Kidney (tissue), 14 donors: ENCODE data around the gene BACE1. TPM values are rescaled to one million over a fixed set of nuclear protein-coding genes. Genes with fewer than 3 reads are reported as not detected.

Experiments used
- DNase-seq, 5 donors: peaks; one replicate each; pipeline ENCODE4 v3.0.0-alpha.2; 2013 to 2020
- FAIRE-seq: peaks from 2 replicates; lab custom pipeline; 2012; peaks lifted over from hg19 to GRCh38; lab: Jason Lieb, UNC
- H3K27ac ChIP-seq, 2 donors: one replicate each; pipeline ENCODE4 v1.7.0; 2013; ENCODE audit warnings: low read depth in 2 of 2, low read length in 2 of 2, inconsistent platforms in 1 of 2
- H3K27me3 ChIP-seq: one replicate; pipeline ENCODE4 v1.7.1; 2013; ENCODE audit warnings: low read length, inconsistent platforms; ENCODE audit not compliant: control insufficient read depth, insufficient read depth
- H3K36me3 ChIP-seq, 3 donors: one replicate each; pipeline versions ENCODE4 v1.7.0 to v1.7.1; 2013; ENCODE audit warnings: low read length in 3 of 3, control low read depth in 1 of 3, inconsistent platforms in 1 of 3; ENCODE audit not compliant: insufficient read depth in 3 of 3, control insufficient read depth in 2 of 3
- H3K4me1 ChIP-seq, 3 donors: one replicate each; pipeline versions ENCODE4 v1.7.0 to v1.7.1; 2013; ENCODE audit warnings: low read length in 3 of 3, inconsistent platforms in 1 of 3, low read depth in 1 of 3; ENCODE audit not compliant: control insufficient read depth in 2 of 3, insufficient read depth in 2 of 3
- H3K4me3 ChIP-seq, 3 donors: one replicate each; pipeline versions ENCODE4 v1.7.0 to v1.8.1; 2013; ENCODE audit warnings: low read length in 3 of 3, control low read depth in 1 of 3, inconsistent platforms in 1 of 3
- H3K9ac ChIP-seq, 3 donors: one replicate each; pipeline versions ENCODE4 v1.7.0 to v1.7.1; 2013; ENCODE audit warnings: low read length in 3 of 3, control low read depth in 1 of 3, inconsistent platforms in 1 of 3
- H3K9me3 ChIP-seq, 3 donors: one replicate each; pipeline versions ENCODE4 v1.7.0 to v1.7.1; 2013; ENCODE audit warnings: low read length in 3 of 3, control low read depth in 1 of 3, inconsistent platforms in 1 of 3; ENCODE audit not compliant: control insufficient read depth in 2 of 3, insufficient read depth in 1 of 3
- intact Hi-C: fragments of 100-400 bp; cut with DNase I; formaldehyde crosslinking; loops from one replicate; pipeline ENCODE4 v1.11.1; 2022
- polyA plus RNA-seq: library from polyadenylated mRNA; stranded (reverse); fragments of 350-450 nt; fragmentation: Illumina TruSeq; extraction: RNeasy Lipid Tissue Mini Kit (QIAGEN cat#74804); gene quantifications from one replicate; pipeline ENCODE4 v1.2.3, GENCODE V29; 2014; ENCODE audit warnings: low read depth, low replicate concordance; ENCODE audit not compliant: insufficient read depth
- total RNA-seq: library from RNA; stranded (reverse); fragmentation: NEBNext Ultra II Directional; extraction: Animal tissue kit (Norgen Biotek cat#: 25700); gene quantifications from one replicate; pipeline ENCODE4 v1.2.1, GENCODE V29; 2021
- TF ChIP-seq, protein P1 (sequence below): IDR thresholded peaks from 3 replicates; pipeline ENCODE4 v1.5.1; 2012; ENCODE audit warnings: mild to moderate bottlenecking, moderate library complexity, borderline replicate concordance; ENCODE audit not compliant: insufficient read depth; ENCODE audit errors: extremely low read depth
- donor health status: control.
- donor health status: control.
- donor health status: control.
- donor health status: control.
- donor health status: control.
- donor health status: DM: yes; HTN: yes; CAD: no.
- donor health status: Normal renal cell carcinoma (clear cell type).

BACE1 gene
- total and polyA plus RNA-seq, 2 donors from 2014 or later, result 11.7 to 24.5 TPM

DNA sequence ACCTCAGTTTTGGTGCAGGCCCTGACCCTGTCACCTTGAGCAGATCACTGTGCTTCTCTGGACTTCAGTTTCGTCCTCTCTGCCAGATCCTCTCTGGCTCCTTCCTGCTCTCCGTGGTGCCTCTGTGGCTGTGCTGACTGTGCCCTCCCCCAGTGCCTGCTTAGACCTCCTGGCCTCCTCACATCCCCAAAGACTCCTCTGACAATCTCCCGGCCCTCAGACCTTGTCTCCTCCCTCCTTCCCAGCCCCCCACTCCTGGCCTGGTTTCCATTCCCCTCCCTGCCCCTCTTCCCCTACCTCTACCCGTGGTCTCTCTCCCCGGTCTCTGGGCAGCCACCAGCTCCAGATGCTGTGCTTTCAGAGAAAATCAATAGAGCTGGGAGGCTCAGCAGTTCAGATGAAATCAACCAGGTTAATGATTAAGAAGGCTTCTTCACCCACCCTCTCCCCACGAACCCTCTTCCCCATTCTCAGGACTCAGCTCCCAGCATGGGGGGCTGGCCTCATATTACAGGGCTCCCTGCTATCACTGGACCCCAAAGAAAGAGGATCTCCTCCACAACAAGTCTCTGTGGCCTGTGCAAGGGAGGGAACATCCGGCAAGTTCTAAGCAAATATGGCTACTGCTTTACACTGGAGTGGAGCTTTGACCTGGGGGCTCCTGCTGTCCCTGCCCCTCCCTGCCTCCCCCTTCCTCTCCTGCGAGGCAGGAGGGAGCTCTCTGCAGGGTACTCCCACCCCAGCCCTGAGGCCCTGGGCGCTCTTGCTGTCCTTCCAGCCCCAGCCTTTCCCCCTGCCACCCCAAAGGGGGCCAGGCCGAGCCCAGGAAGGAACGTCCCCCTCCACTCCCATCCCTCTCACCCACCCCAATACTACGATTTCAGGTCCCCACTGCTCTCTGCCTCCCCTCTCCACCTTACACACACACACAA lies 16.4 kb downstream of the BACE1 start:
- H3K4me3 ChIP-seq, result peak overlapping the region in 1 of 3 donors; percentile 29
- H3K9me3 ChIP-seq, result no peaks in the 10 kb centered on the region
- peaks cover 0 to 19% (median 12%) of the 10 kb centered on the region in 3 donors for H3K4me1 ChIP-seq
- H3K27me3 ChIP-seq, result no peaks in the 10 kb centered on the region
- peaks cover 0 to 8% (median 3%) of the 10 kb centered on the region in 3 donors for H3K36me3 ChIP-seq
- intact Hi-C loops, result no loop called here
- H3K9ac ChIP-seq, result peak overlapping the region in 2 of 3 donors; percentile 41 to 65
- FAIRE-seq (no peak), DNase-seq (peak in 4 of 5 donors; percentile 55 to 73 (median 64))
- TF ChIP-seq, protein P1, sequence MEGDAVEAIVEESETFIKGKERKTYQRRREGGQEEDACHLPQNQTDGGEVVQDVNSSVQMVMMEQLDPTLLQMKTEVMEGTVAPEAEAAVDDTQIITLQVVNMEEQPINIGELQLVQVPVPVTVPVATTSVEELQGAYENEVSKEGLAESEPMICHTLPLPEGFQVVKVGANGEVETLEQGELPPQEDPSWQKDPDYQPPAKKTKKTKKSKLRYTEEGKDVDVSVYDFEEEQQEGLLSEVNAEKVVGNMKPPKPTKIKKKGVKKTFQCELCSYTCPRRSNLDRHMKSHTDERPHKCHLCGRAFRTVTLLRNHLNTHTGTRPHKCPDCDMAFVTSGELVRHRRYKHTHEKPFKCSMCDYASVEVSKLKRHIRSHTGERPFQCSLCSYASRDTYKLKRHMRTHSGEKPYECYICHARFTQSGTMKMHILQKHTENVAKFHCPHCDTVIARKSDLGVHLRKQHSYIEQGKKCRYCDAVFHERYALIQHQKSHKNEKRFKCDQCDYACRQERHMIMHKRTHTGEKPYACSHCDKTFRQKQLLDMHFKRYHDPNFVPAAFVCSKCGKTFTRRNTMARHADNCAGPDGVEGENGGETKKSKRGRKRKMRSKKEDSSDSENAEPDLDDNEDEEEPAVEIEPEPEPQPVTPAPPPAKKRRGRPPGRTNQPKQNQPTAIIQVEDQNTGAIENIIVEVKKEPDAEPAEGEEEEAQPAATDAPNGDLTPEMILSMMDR, result no peak
- H3K27ac ChIP-seq, result peak overlapping the region; percentile 41 to 51

DNA sequence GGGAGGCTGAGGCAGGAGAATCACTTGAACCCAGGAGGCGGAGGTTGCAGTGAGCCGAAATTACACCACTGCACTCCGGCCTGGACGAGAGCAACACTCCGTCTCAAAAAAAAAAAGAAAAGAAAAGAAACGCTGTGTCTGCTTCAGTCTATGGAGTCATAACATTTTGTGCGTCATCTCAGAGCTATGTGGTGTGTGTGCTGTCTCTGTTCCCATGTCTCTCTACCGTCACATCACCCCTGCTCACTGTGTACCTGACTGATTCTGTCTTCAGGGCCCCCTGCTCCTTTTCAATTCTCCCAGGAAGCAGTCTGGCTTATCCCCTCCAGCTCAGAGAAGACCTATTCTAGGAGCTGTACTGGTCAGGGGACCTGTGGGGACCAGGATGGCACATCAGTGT lies 17.9 kb downstream of the BACE1 start:
- Histone ChIP-seq H3K27me3 (no peaks in the 10 kb centered on the region), H3K4me1 (peaks cover 0 to 19% (median 12%) of the 10 kb centered on the region in 3 donors), H3K36me3 (peaks cover 0 to 8% (median 3%) of the 10 kb centered on the region in 3 donors), H3K9ac (no peak overlapping the region), H3K9me3 (no peaks in the 10 kb centered on the region), H3K27ac (no peak overlapping the region), H3K4me3 (no peak overlapping the region)
- intact Hi-C loops, result no loop called here
- FAIRE-seq (no peak), DNase-seq (no peak)
- TF ChIP-seq, protein P1, result no peak

DNA sequence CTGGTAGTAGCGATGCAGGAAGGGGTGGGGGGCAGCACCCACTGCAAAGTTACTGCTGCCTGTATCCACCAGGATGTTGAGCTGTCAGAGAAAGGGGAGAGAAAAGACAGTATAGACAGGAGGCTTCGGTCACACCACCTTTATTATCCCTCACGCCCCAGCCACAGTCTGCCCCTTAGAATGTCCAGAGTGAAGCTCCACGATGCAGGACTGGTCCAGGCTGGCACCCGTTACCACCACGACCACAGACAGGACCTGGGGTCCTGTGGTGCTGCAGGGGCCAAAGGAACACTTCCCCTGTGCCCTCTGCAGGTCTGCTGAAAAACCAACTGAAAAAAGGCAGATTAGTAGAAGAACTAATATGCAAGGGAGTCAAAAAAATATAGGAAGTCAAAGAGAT lies 19.2 kb downstream of the BACE1 start:
- H3K9ac ChIP-seq, result no peak overlapping the region
- H3K4me3 ChIP-seq, result no peak overlapping the region
- intact Hi-C loops, result no loop called here
- TF ChIP-seq, protein P1, result no peak
- DNase-seq (no peak), FAIRE-seq (no peak)
- no peak overlapping the region for H3K27ac ChIP-seq
- no peaks in the 10 kb centered on the region for H3K27me3 ChIP-seq
- H3K9me3 ChIP-seq, result no peaks in the 10 kb centered on the region
- H3K4me1 ChIP-seq, result peaks cover 0 to 19% (median 12%) of the 10 kb centered on the region in 3 donors
- H3K36me3 ChIP-seq, result peaks cover 2 to 8% (median 5%) of the 10 kb centered on the region in 3 donors
